Ascending aorta (tissue), 2 donors: ENCODE results near the gene RSPH9. TPM values are rescaled to one million over a fixed set of nuclear protein-coding genes. Genes with fewer than 3 reads are reported as not detected.
A peak's percentile ranks its signal among the peaks of the same experiment; 100 is the strongest.

Experiments
- DNase-seq, 2 donors: peaks; one replicate each; pipeline ENCODE4 v3.0.0-alpha.2; 2019; ENCODE audit warnings: low spot score in 2 of 2
- H3K27ac ChIP-seq, 2 donors: fragments of 200-600 bp; sonication (generic); one replicate each; pipeline ENCODE4 v1.5.1; 2016 to 2017; ENCODE audit warnings: mild to moderate bottlenecking in 1 of 2
- H3K27me3 ChIP-seq: fragments of 200-600 bp; sonication (generic); one replicate; pipeline ENCODE4 v1.5.1; 2017
- H3K36me3 ChIP-seq, 2 donors: fragments of 200-600 bp; sonication (generic); one replicate each; pipeline ENCODE4 v1.5.1; 2016
- H3K4me1 ChIP-seq, 2 donors: fragments of 200-600 bp; sonication (generic); one replicate each; pipeline ENCODE4 v1.5.1; 2016 to 2017; ENCODE audit warnings: mild to moderate bottlenecking in 1 of 2
- H3K4me3 ChIP-seq, 2 donors: fragments of 200-600 bp; sonication (generic); one replicate each; pipeline ENCODE4 v1.5.1; 2016 to 2017; ENCODE audit warnings: mild to moderate bottlenecking in 1 of 2
- H3K9me3 ChIP-seq, 2 donors: fragments of 200-600 bp; sonication (generic); one replicate each; pipeline ENCODE4 v1.5.1; 2016
- CTCF ChIP-seq, 3 experiments: fragments of 200-600 bp in 2 of 3; fragments of 450-650 bp in 1 of 3; sonication (generic) in 2 of 3; IDR thresholded peaks; one replicate each; pipeline ENCODE4 v1.5.1; 2016 to 2019; ENCODE audit warnings: antibody characterized with exemption in 3 of 3, mild to moderate bottlenecking in 1 of 3, moderate library complexity in 1 of 3
- intact Hi-C: fragments of 100-400 bp; cut with DNase I; formaldehyde crosslinking; loops from one replicate; pipeline ENCODE4 v1.15.1; 2023
- total RNA-seq: library from RNA; depleted of rRNA; stranded (reverse); fragments of >200 nt; gene quantifications from one replicate; pipeline ENCODE4 v1.1.0, GENCODE V29; 2016

The RSPH9 gene
- total RNA-seq, 1 donor from 2014 or later: not detected

GRCh38 chr6:43667245-43668150 lies 22.7 kb downstream of the RSPH9 start:
- Histone ChIP-seq H3K27ac (peak overlapping the region; percentile 62 to 79), H3K4me3 (peak overlapping the region in 1 of 2 donors; percentile 35), H3K36me3 (peaks cover 14 to 19% of the 10 kb centered on the region in 2 donors), H3K9me3 (no peaks in the 10 kb centered on the region), H3K4me1 (peaks cover 22 to 29% of the 10 kb centered on the region in 2 donors), H3K27me3 (no peaks in the 10 kb centered on the region)
- DNase-seq: peak; percentile 38 to 90
- intact Hi-C loops: loop anchor here (1.0 to 2.0 kb wide), 3 partner anchors 37 to 412 kb away; no protein-coding TSS in a partner anchor
- peak; percentile 91 to 98 (median 95) for TF ChIP-seq CTCF (IDR thresholded peaks at IDR 0.05)

- DNase-seq: peak in 1 of 2 donors; percentile 74
- TF ChIP-seq CTCF (IDR thresholded peaks at IDR 0.05): peak; percentile 30 to 56 (median 32)
- Histone ChIP-seq H3K4me3 (peak overlapping the region in 1 of 2 donors; percentile 35), H3K27ac (peak overlapping the region; percentile 62 to 79), H3K9me3 (no peaks in the 10 kb centered on the region), H3K27me3 (no peaks in the 10 kb centered on the region), H3K36me3 (peaks cover 14 to 26% of the 10 kb centered on the region in 2 donors), H3K4me1 (peaks cover 25 to 30% of the 10 kb centered on the region in 2 donors)
- intact Hi-C loops: loop anchor here (2.0 kb wide), 2 partner anchors 38 to 100 kb away; no protein-coding TSS in a partner anchor
Measured at GRCh38 chr6:43668151-43669028, 23.6 kb downstream of the RSPH9 start.

- TF ChIP-seq CTCF (IDR thresholded peaks at IDR 0.05): no peak
- intact Hi-C loops: loop anchor here (2.0 kb wide), 2 partner anchors 38 to 100 kb away; no protein-coding TSS in a partner anchor
- no peaks in the 10 kb centered on the region for H3K27me3 ChIP-seq
- H3K4me1 ChIP-seq: peaks cover 27 to 32% of the 10 kb centered on the region in 2 donors
- no peak overlapping the region for H3K4me3 ChIP-seq
- peak in 1 of 2 donors; percentile 82 for DNase-seq
- peak overlapping the region; percentile 62 to 79 for H3K27ac ChIP-seq
- H3K36me3 ChIP-seq: peaks cover 22 to 35% of the 10 kb centered on the region in 2 donors
- no peaks in the 10 kb centered on the region for H3K9me3 ChIP-seq
Measured at GRCh38 chr6:43669050-43669921, 24.4 kb downstream of the RSPH9 start.

- Histone ChIP-seq H3K4me1 (peaks cover 27 to 32% of the 10 kb centered on the region in 2 donors), H3K36me3 (peaks cover 27 to 43% of the 10 kb centered on the region in 2 donors), H3K27ac (peak overlapping the region; percentile 62 to 79), H3K27me3 (no peaks in the 10 kb centered on the region), H3K4me3 (no peak overlapping the region), H3K9me3 (no peaks in the 10 kb centered on the region)
- no peak for DNase-seq
- no peak for TF ChIP-seq CTCF (IDR thresholded peaks at IDR 0.05)
- intact Hi-C loops: loop anchor here (2.0 kb wide), 2 partner anchors 39 to 99 kb away; no protein-coding TSS in a partner anchor
Measured at GRCh38 chr6:43669922-43670622, 25.2 kb downstream of the RSPH9 start.
